Ovary (tissue), 9 donors: ENCODE data around the gene GJC2. TPM values are rescaled to one million over a fixed set of nuclear protein-coding genes. Genes with fewer than 3 reads are reported as not detected.

ENCODE experiments used
- DNase-seq, 5 donors: peaks; one replicate each; pipeline ENCODE4 v3.0.0-alpha.2; 2019 to 2020
- H3K27ac ChIP-seq, 2 donors: fragments of 200-600 bp; one replicate each; pipeline versions ENCODE4 v1.5.1 to v1.8.0; 2019 to 2022
- H3K27me3 ChIP-seq: fragments of 200-600 bp; one replicate; pipeline ENCODE4 v1.8.0; 2022
- H3K36me3 ChIP-seq: fragments of 200-600 bp; sonication (generic); one replicate; pipeline ENCODE4 v1.5.1; 2019
- H3K4me1 ChIP-seq: one replicate; pipeline ENCODE4 v1.8.1; 2013; ENCODE audit warnings: mild to moderate bottlenecking, moderate library complexity; ENCODE audit not compliant: insufficient read depth
- H3K4me3 ChIP-seq: fragments of 200-600 bp; sonication (generic); one replicate; pipeline ENCODE4 v1.5.1; 2017
- H3K9me3 ChIP-seq, 2 donors: fragments of 200-600 bp in 1 of 2; sonication (generic) in 1 of 2; one replicate each; pipeline versions ENCODE4 v1.5.1 to v1.8.1; 2013 to 2019; ENCODE audit warnings: mild to moderate bottlenecking in 1 of 2, moderate library complexity in 1 of 2
- EP300 ChIP-seq: sonication (generic); formaldehyde crosslinking; IDR thresholded peaks from one replicate; pipeline ENCODE4 v1.6.1; 2017; ENCODE audit warnings: antibody characterized with exemption
- POLR2A ChIP-seq: fragments of 450-650 bp; IDR thresholded peaks from one replicate; pipeline ENCODE4 v1.6.1; 2017; ENCODE audit warnings: antibody characterized with exemption, mild to moderate bottlenecking, moderate library complexity
- WGBS, 3 donors: extraction: QIAGEN DNeasy Blood & Tissue Kit in 1 of 3; methylation state at CpG; one replicate each; pipeline versions ENCODE4 v1.1.5 to v1.1.7; 2013 to 2017; 5-methylcytosine and 5-hydroxymethylcytosine counted together
- intact Hi-C, 4 donors: fragments of 100-400 bp; cut with DNase I; formaldehyde crosslinking; loops; one replicate each; pipeline versions ENCODE4 v1.11.0 to v1.15.1; 2022 to 2023
- polyA plus RNA-seq, 2 donors: library from polyadenylated mRNA; stranded (reverse); fragments of 200-250 nt in 1 of 2; fragments of 350-450 nt in 1 of 2; fragmentation: Illumina TruSeq in 1 of 2; extraction: RNeasy Lipid Tissue Mini Kit (QIAGEN cat#74804) in 1 of 2; gene quantifications; one replicate each; pipeline ENCODE4 v1.2.3, GENCODE V29; 2013 to 2014
- total RNA-seq, 7 donors: library from RNA; depleted of rRNA in 2 of 7; stranded (reverse); fragments of >200 nt in 2 of 7; fragmentation: NEBNext Ultra II Directional in 3 of 7; extraction: Animal tissue kit (Norgen Biotek cat#: 25700) in 3 of 7; gene quantifications; one replicate each; pipeline versions ENCODE4 v1.1.0 to v1.2.4, GENCODE V29; 2016 to 2023
- TF ChIP-seq, protein P1 (sequence below), 3 donors: fragments of 450-650 bp in 2 of 3; fragments of 200-600 bp in 1 of 3; IDR thresholded peaks; one replicate each; pipeline versions ENCODE4 v1.5.1 to v1.8.0; 2016 to 2022; ENCODE audit warnings: antibody characterized with exemption in 3 of 3, mild to moderate bottlenecking in 1 of 3
- donor health status: DM: no; HTN: no; CAD: no; lungs with moderate emphysema.
- donor health status: DM: no; HTN: no; CAD: no.
- donor health status: Bipolar disorder and iron deficiency.
- donor health status: DM: yes; HTN: yes; CAD: no.
- donor health status: DM: no; HTN: no; CAD: no.
- donor health status: DM: yes; HTN: yes; CAD: no.

GJC2 gene
- total and polyA plus RNA-seq, 9 donors, result 0.18 to 12.6 (median 6.1) TPM

DNA sequence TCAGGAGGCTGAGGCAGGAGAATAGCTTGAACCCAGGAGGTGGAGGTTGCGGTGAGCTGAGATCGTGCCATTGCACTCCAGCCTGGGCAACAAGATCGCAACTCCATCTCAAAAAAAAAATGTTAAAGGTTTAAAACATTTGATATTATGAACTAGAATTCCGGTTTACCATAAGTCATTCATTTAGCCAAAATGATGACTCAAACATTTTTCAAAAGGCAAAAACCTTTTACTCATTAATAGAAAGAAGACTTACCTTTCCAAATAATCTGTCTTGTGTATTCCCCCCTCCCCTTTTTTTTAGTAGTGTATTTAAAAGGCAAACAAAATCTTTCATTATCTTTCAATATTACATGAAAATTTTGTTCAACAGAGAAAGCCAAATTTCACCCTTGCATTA is 32.4 kb upstream of the GJC2 start:
- 96 to 98% (median 96%) methylated on average over 4 of the region's 4 CpGs for WGBS, 3 donors
- intact Hi-C loops, result no loop called here
- no peak overlapping the region for H3K27ac ChIP-seq
- H3K4me1 ChIP-seq, result no peaks in the 10 kb centered on the region
- TF ChIP-seq, protein P1, sequence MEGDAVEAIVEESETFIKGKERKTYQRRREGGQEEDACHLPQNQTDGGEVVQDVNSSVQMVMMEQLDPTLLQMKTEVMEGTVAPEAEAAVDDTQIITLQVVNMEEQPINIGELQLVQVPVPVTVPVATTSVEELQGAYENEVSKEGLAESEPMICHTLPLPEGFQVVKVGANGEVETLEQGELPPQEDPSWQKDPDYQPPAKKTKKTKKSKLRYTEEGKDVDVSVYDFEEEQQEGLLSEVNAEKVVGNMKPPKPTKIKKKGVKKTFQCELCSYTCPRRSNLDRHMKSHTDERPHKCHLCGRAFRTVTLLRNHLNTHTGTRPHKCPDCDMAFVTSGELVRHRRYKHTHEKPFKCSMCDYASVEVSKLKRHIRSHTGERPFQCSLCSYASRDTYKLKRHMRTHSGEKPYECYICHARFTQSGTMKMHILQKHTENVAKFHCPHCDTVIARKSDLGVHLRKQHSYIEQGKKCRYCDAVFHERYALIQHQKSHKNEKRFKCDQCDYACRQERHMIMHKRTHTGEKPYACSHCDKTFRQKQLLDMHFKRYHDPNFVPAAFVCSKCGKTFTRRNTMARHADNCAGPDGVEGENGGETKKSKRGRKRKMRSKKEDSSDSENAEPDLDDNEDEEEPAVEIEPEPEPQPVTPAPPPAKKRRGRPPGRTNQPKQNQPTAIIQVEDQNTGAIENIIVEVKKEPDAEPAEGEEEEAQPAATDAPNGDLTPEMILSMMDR (IDR thresholded peaks at IDR 0.05), result no peak
- TF ChIP-seq POLR2A (no peak), EP300 (no peak)
- DNase-seq, result no peak
- no peaks in the 10 kb centered on the region for H3K36me3 ChIP-seq
- H3K9me3 ChIP-seq, result no peaks in the 10 kb centered on the region
- no peaks in the 10 kb centered on the region for H3K27me3 ChIP-seq
- no peak overlapping the region for H3K4me3 ChIP-seq

DNA sequence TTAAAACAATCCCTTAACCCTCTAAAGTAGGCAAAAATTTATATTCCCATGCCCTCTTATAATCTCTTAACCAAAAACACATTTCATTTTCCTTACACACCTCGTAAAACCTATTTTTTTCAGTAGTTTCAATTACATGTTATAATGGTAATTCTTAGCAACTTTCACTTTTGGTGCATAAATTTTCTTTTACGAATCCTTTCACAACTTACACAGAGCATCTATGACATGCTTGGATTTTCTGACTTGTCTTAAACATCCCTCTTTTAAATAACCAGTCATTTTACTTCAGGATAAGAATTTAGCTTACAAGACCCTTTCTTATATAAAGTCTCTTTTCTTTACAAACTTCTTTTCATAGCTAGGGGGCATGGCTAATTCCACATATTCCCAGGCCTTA is 31.7 kb upstream of the GJC2 start:
- Histone ChIP-seq H3K4me1 (no peaks in the 10 kb centered on the region), H3K4me3 (no peak overlapping the region), H3K9me3 (no peaks in the 10 kb centered on the region), H3K27ac (no peak overlapping the region), H3K36me3 (no peaks in the 10 kb centered on the region), H3K27me3 (no peaks in the 10 kb centered on the region)
- whole genome bisulfite sequencing, 3 donors, result 75 to 83% (median 81%) methylated on average over 2 of the region's 2 CpGs
- intact Hi-C loops, result no loop called here
- no peak for DNase-seq
- TF ChIP-seq EP300 (no peak), POLR2A (no peak)
- TF ChIP-seq, protein P1 (IDR thresholded peaks at IDR 0.05), result no peak

DNA sequence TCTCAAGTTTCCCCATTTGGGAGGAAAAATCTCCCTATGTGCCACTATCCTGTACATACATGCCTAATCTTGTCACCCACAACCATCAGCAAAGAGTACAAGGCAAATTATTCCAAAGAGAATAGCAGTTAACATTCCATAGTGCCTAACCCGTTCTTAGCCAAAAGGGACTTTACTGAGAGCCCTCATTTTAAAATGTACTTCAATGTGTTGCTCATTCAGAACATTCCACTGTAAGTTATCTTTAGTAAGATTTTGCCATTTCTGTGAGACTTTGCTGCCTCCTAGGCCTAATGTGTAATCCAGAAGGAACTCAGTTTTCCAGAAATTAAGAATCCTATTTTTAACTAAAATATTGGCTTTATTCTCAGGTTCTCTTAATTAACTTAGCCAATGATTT is 29.4 kb upstream of the GJC2 start:
- intact Hi-C loops, result no loop called here
- TF ChIP-seq, protein P1 (IDR thresholded peaks at IDR 0.05), result no peak
- TF ChIP-seq POLR2A, result no peak
- TF ChIP-seq EP300, result no peak
- Histone ChIP-seq H3K36me3 (no peaks in the 10 kb centered on the region), H3K27me3 (no peaks in the 10 kb centered on the region), H3K9me3 (no peaks in the 10 kb centered on the region), H3K27ac (no peak overlapping the region), H3K4me1 (no peaks in the 10 kb centered on the region), H3K4me3 (no peak overlapping the region)
- no peak for DNase-seq
- 41 to 59% (median 59%) methylated on average over 1 of the region's 1 CpG for WGBS, 3 donors

DNA sequence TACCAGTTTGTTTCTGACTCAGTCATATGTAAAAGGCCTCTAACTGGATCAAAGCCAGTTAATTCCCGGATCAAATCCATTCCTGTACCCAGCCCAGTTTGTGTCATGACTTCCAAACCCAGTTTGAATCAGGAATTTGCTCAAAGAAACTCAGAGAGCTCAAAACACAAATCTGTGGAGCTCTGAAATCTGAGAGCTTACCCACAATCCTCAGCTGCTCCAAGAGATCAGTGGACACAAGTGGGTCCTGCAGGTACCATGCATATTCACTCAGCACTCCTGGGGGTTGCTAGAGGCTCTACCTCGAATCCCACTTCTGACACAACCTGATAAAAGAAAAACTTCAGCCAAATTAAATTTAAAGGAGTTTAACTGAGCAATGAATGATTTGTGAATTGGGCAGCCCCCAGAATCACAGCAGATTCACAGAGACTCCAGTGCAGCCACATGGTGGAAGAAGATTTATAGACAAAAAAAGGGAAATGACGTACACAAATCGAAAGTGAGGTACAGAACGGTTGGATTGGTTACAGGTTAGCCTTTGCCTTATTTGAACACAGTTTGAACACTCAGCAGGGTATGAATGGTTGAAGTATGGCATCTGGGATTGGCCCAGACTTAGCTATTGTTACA is 28.8 kb upstream of the GJC2 start:
- TF ChIP-seq, protein P1 (IDR thresholded peaks at IDR 0.05), result no peak
- Histone ChIP-seq H3K9me3 (no peaks in the 10 kb centered on the region), H3K27me3 (no peaks in the 10 kb centered on the region), H3K36me3 (no peaks in the 10 kb centered on the region), H3K27ac (no peak overlapping the region), H3K4me1 (no peaks in the 10 kb centered on the region), H3K4me3 (no peak overlapping the region)
- WGBS, 3 donors, result 70 to 73% (median 72%) methylated on average over 5 of the region's 5 CpGs
- intact Hi-C loops, result no loop called here
- DNase-seq, result no peak
